Natural killer cell (primary cell): ENCODE results near the gene COL8A2. TPM values are rescaled to one million over a fixed set of nuclear protein-coding genes. Genes with fewer than 3 reads are reported as not detected.

ENCODE experiments used
- ATAC-seq, 3 donors: fragments of 150-1000 bp in 2 of 3; fragments of 200-7000 bp in 1 of 3; cut with Tn5 transposase; 1 replicate in 1 of 3; 2 replicates in 2 of 3; pipeline ENCODE4 v1.10.0; 2021; ENCODE audit warnings: mild to moderate bottlenecking in 2 of 3, moderate library complexity in 2 of 3
- DNase-seq, 2 donors: peaks; one replicate each; pipeline versions ENCODE4 v3.0.0 to v3.0.0-alpha.2; 2013 to 2021; ENCODE audit warnings: mixed read lengths in 1 of 2
- H3K27ac ChIP-seq: one replicate; pipeline ENCODE4 v1.5.1; 2013; ENCODE audit warnings: mild to moderate bottlenecking, low read length
- H3K27me3 ChIP-seq: one replicate; pipeline ENCODE4 v1.6.1; 2013; ENCODE audit warnings: low read length; ENCODE audit not compliant: control insufficient read depth, insufficient read depth
- H3K36me3 ChIP-seq: one replicate; pipeline ENCODE4 v1.6.1; 2013; ENCODE audit warnings: low read length; ENCODE audit not compliant: control insufficient read depth, insufficient read depth
- H3K4me1 ChIP-seq: one replicate; pipeline ENCODE4 v1.6.1; 2013; ENCODE audit warnings: low read length; ENCODE audit not compliant: control insufficient read depth, insufficient read depth
- H3K4me3 ChIP-seq: one replicate; pipeline ENCODE4 v1.5.1; 2013; ENCODE audit warnings: low read length
- H3K9me3 ChIP-seq: one replicate; pipeline ENCODE4 v1.6.1; 2013; ENCODE audit warnings: low read length; ENCODE audit not compliant: control insufficient read depth, insufficient read depth
- H3K27ac Mint-ChIP-seq, 2 donors: one replicate each; pipeline ENCODE4 v1.8.0; 2022; ENCODE audit warnings: mild to moderate bottlenecking in 2 of 2, mixed read lengths in 2 of 2, moderate library complexity in 1 of 2
- H3K27me3 Mint-ChIP-seq, 2 donors: one replicate each; pipeline ENCODE4 v1.8.0; 2022; ENCODE audit warnings: low read depth in 2 of 2, mixed read lengths in 2 of 2
- H3K36me3 Mint-ChIP-seq: one replicate; pipeline ENCODE4 v1.8.0; 2022; ENCODE audit warnings: mixed read lengths
- H3K4me1 Mint-ChIP-seq, 2 donors: one replicate each; pipeline ENCODE4 v1.8.0; 2022; ENCODE audit warnings: mixed read lengths in 2 of 2
- H3K4me3 Mint-ChIP-seq: one replicate; pipeline ENCODE4 v1.8.0; 2022; ENCODE audit warnings: mild to moderate bottlenecking, moderate library complexity, mixed read lengths
- H3K9me3 Mint-ChIP-seq, 2 donors: one replicate each; pipeline ENCODE4 v1.8.0; 2022; ENCODE audit warnings: mixed read lengths in 2 of 2
- CTCF ChIP-seq: fragments of 200-600 bp; IDR thresholded peaks from one replicate; pipeline ENCODE4 v1.8.0; 2022; ENCODE audit warnings: antibody characterized with exemption
- WGBS: methylation state at CpG from one replicate; pipeline ENCODE4 v1.1.7; 2013; ENCODE audit warnings: missing lambda C conversion rate; ENCODE audit not compliant: insufficient coverage; 5-methylcytosine and 5-hydroxymethylcytosine counted together
- intact Hi-C: fragments of 100-400 bp; cut with micrococcal nuclease; formaldehyde crosslinking; loops from one replicate; pipeline ENCODE4 v1.14.2; 2022
- total RNA-seq, 4 donors: library from RNA; stranded (reverse); fragments of 120-200 nt in 1 of 4; gene quantifications; one replicate each; pipeline versions ENCODE4 v1.2.3 to v1.2.4, GENCODE V29; 2013 to 2022

COL8A2 gene
- total RNA-seq, 3 donors from 2014 or later (not counting 1 experiment from before 2014, with no cell fraction given), result 0.09 to 0.20 (median 0.14) TPM

GRCh38 chr1:36132029-36132428, 7.0 kb upstream of the COL8A2 start:
- Histone ChIP-seq H3K9me3 (no peaks in the 10 kb centered on the region), H3K27me3 (no peaks in the 10 kb centered on the region), H3K4me1 (peaks cover 1% of the 10 kb centered on the region), H3K36me3 (peaks cover 11% of the 10 kb centered on the region), H3K4me3 (no peak overlapping the region), H3K27ac (no peak overlapping the region)
- DNase-seq, result no peak
- Mint-ChIP-seq H3K9me3 (no peaks in the 10 kb centered on the region), H3K27me3 (peaks cover 0 to 3% of the 10 kb centered on the region in 2 donors), H3K4me3 (no peak overlapping the region), H3K27ac (no peak overlapping the region), H3K36me3 (no peaks in the 10 kb centered on the region), H3K4me1 (peaks cover 0 to 2% of the 10 kb centered on the region in 2 donors)
- ATAC-seq, result no peak
- intact Hi-C loops, result no loop called here
- whole genome bisulfite sequencing, result 75% methylated on average over 3 of the region's 3 CpGs
- no peak for TF ChIP-seq CTCF

GRCh38 chr1:36128905-36129206, 3.8 kb upstream of the COL8A2 start:
- Histone ChIP-seq H3K27me3 (peaks cover 12% of the 10 kb centered on the region), H3K4me1 (peaks cover 22% of the 10 kb centered on the region), H3K27ac (no peak overlapping the region), H3K9me3 (no peaks in the 10 kb centered on the region), H3K36me3 (no peaks in the 10 kb centered on the region), H3K4me3 (no peak overlapping the region)
- Mint-ChIP-seq H3K4me1 (peaks cover 0 to 25% of the 10 kb centered on the region in 2 donors), H3K27ac (no peak overlapping the region), H3K4me3 (no peak overlapping the region), H3K9me3 (no peaks in the 10 kb centered on the region), H3K36me3 (no peaks in the 10 kb centered on the region), H3K27me3 (peaks cover 9 to 18% of the 10 kb centered on the region in 2 donors)
- no peak for ATAC-seq
- TF ChIP-seq CTCF, result no peak
- no peak for DNase-seq
- intact Hi-C loops, result no loop called here
- 96% methylated on average over 3 of the region's 3 CpGs for WGBS

GRCh38 chr1:36128126-36128904, 3.3 kb upstream of the COL8A2 start:
- DNase-seq, result no peak
- TF ChIP-seq CTCF, result no peak

More at GRCh38 chr1:36128126-36128904, 3.3 kb upstream of the COL8A2 start:
- H3K9me3 ChIP-seq, result no peaks in the 10 kb centered on the region
- peaks cover 14 to 23% of the 10 kb centered on the region in 2 donors for H3K27me3 Mint-ChIP-seq
- no peak overlapping the region for H3K27ac Mint-ChIP-seq
- H3K4me1 ChIP-seq, result peaks cover 27% of the 10 kb centered on the region
- intact Hi-C loops, result no loop called here
- no peak overlapping the region for H3K4me3 ChIP-seq
- no peaks in the 10 kb centered on the region for H3K36me3 Mint-ChIP-seq
- H3K27me3 ChIP-seq, result peaks cover 12% of the 10 kb centered on the region
- no peaks in the 10 kb centered on the region for H3K36me3 ChIP-seq
- no peak overlapping the region for H3K27ac ChIP-seq
- 91% methylated on average over 11 of the region's 11 CpGs for WGBS
- ATAC-seq, result no peak
- peaks cover 4 to 30% of the 10 kb centered on the region in 2 donors for H3K4me1 Mint-ChIP-seq
- no peaks in the 10 kb centered on the region for H3K9me3 Mint-ChIP-seq
- H3K4me3 Mint-ChIP-seq, result no peak overlapping the region
